Endothelial cell of umbilical vein (primary cell): ENCODE measurements around the gene JPH2.

Source experiments
- POLR2AphosphoS5 ChIP-seq: IDR thresholded peaks from 2 replicates; pipeline ENCODE4 v1.6.1; 2012; ENCODE audit warnings: low read depth, mild to moderate bottlenecking, control low read depth, low read length, moderate library complexity; ENCODE audit not compliant: insufficient read depth
- TF ChIP-seq, protein P1 (sequence below), 2 donors: IDR thresholded peaks; 1 replicate in 1 of 2; 2 replicates in 1 of 2; pipeline ENCODE4 v1.5.1; 2011; ENCODE audit warnings: low read length in 2 of 2, mild to moderate bottlenecking in 2 of 2, moderate library complexity in 2 of 2, control low read depth in 1 of 2, inconsistent platforms in 1 of 2, low read depth in 1 of 2; ENCODE audit not compliant: insufficient read depth in 1 of 2; ENCODE audit errors: extremely low read depth in 1 of 2

DNA sequence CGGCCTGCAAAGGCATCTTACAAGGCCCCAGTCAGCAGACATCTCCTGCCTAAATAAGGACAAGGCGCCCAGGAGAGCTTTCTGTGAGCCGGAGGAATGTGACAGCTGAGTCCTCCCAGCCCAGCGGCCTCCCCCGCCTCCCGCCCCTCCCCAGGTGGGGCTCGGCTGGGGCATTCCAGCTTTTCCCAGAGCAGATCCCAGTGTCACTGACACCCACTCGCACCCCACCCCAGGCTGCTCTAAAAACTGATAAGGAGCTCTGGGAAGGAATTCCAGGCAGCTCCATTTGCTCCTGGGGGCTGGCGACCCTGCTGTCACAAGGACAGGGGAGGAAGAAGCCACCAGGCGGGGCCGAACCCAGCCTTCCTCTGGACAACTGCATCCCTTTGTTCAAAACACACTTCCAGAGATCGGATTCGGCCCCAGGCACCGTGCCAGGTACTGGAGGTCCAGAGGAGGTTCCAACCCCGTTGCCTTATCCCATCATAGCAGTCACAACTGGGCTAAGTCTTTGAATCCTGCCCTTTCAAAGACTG lies 49.7 kb downstream of the JPH2 start:
- TF ChIP-seq, protein P1, sequence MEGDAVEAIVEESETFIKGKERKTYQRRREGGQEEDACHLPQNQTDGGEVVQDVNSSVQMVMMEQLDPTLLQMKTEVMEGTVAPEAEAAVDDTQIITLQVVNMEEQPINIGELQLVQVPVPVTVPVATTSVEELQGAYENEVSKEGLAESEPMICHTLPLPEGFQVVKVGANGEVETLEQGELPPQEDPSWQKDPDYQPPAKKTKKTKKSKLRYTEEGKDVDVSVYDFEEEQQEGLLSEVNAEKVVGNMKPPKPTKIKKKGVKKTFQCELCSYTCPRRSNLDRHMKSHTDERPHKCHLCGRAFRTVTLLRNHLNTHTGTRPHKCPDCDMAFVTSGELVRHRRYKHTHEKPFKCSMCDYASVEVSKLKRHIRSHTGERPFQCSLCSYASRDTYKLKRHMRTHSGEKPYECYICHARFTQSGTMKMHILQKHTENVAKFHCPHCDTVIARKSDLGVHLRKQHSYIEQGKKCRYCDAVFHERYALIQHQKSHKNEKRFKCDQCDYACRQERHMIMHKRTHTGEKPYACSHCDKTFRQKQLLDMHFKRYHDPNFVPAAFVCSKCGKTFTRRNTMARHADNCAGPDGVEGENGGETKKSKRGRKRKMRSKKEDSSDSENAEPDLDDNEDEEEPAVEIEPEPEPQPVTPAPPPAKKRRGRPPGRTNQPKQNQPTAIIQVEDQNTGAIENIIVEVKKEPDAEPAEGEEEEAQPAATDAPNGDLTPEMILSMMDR (IDR thresholded peaks at IDR 0.05; ENCODE audit: extremely low read depth in 1 of 2, insufficient read depth in 1 of 2, low read depth in 1 of 2, low read length in 2 of 2): no peak
- TF ChIP-seq POLR2AphosphoS5: no peak
